Kidney (tissue), 14 donors: Measurements from ENCODE around the gene KCNN1. TPM values are rescaled to one million over a fixed set of nuclear protein-coding genes. Genes with fewer than 3 reads are reported as not detected.

Source experiments
- DNase-seq, 5 donors: peaks; one replicate each; pipeline ENCODE4 v3.0.0-alpha.2; 2013 to 2020
- FAIRE-seq: peaks from 2 replicates; lab custom pipeline; 2012; peaks lifted over from hg19 to GRCh38; lab: Jason Lieb, UNC
- H3K27ac ChIP-seq, 2 donors: one replicate each; pipeline ENCODE4 v1.7.0; 2013; ENCODE audit warnings: low read depth in 2 of 2, low read length in 2 of 2, inconsistent platforms in 1 of 2
- H3K27me3 ChIP-seq: one replicate; pipeline ENCODE4 v1.7.1; 2013; ENCODE audit warnings: low read length, inconsistent platforms; ENCODE audit not compliant: control insufficient read depth, insufficient read depth
- H3K36me3 ChIP-seq, 3 donors: one replicate each; pipeline versions ENCODE4 v1.7.0 to v1.7.1; 2013; ENCODE audit warnings: low read length in 3 of 3, control low read depth in 1 of 3, inconsistent platforms in 1 of 3; ENCODE audit not compliant: insufficient read depth in 3 of 3, control insufficient read depth in 2 of 3
- H3K4me1 ChIP-seq, 3 donors: one replicate each; pipeline versions ENCODE4 v1.7.0 to v1.7.1; 2013; ENCODE audit warnings: low read length in 3 of 3, inconsistent platforms in 1 of 3, low read depth in 1 of 3; ENCODE audit not compliant: control insufficient read depth in 2 of 3, insufficient read depth in 2 of 3
- H3K4me3 ChIP-seq, 3 donors: one replicate each; pipeline versions ENCODE4 v1.7.0 to v1.8.1; 2013; ENCODE audit warnings: low read length in 3 of 3, control low read depth in 1 of 3, inconsistent platforms in 1 of 3
- H3K9ac ChIP-seq, 3 donors: one replicate each; pipeline versions ENCODE4 v1.7.0 to v1.7.1; 2013; ENCODE audit warnings: low read length in 3 of 3, control low read depth in 1 of 3, inconsistent platforms in 1 of 3
- H3K9me3 ChIP-seq, 3 donors: one replicate each; pipeline versions ENCODE4 v1.7.0 to v1.7.1; 2013; ENCODE audit warnings: low read length in 3 of 3, control low read depth in 1 of 3, inconsistent platforms in 1 of 3; ENCODE audit not compliant: control insufficient read depth in 2 of 3, insufficient read depth in 1 of 3
- intact Hi-C: fragments of 100-400 bp; cut with DNase I; formaldehyde crosslinking; loops from one replicate; pipeline ENCODE4 v1.11.1; 2022
- polyA plus RNA-seq: library from polyadenylated mRNA; stranded (reverse); fragments of 350-450 nt; fragmentation: Illumina TruSeq; extraction: RNeasy Lipid Tissue Mini Kit (QIAGEN cat#74804); gene quantifications from one replicate; pipeline ENCODE4 v1.2.3, GENCODE V29; 2014; ENCODE audit warnings: low read depth, low replicate concordance; ENCODE audit not compliant: insufficient read depth
- total RNA-seq: library from RNA; stranded (reverse); fragmentation: NEBNext Ultra II Directional; extraction: Animal tissue kit (Norgen Biotek cat#: 25700); gene quantifications from one replicate; pipeline ENCODE4 v1.2.1, GENCODE V29; 2021
- TF ChIP-seq, protein P1 (sequence below): IDR thresholded peaks from 3 replicates; pipeline ENCODE4 v1.5.1; 2012; ENCODE audit warnings: mild to moderate bottlenecking, moderate library complexity, borderline replicate concordance; ENCODE audit not compliant: insufficient read depth; ENCODE audit errors: extremely low read depth
- donor health status: control.
- donor health status: control.
- donor health status: control.
- donor health status: control.
- donor health status: control.
- donor health status: DM: yes; HTN: yes; CAD: no.
- donor health status: Normal renal cell carcinoma (clear cell type).

Gene KCNN1
- total and polyA plus RNA-seq, 2 donors from 2014 or later = 0.19 to 0.37 TPM

DNA sequence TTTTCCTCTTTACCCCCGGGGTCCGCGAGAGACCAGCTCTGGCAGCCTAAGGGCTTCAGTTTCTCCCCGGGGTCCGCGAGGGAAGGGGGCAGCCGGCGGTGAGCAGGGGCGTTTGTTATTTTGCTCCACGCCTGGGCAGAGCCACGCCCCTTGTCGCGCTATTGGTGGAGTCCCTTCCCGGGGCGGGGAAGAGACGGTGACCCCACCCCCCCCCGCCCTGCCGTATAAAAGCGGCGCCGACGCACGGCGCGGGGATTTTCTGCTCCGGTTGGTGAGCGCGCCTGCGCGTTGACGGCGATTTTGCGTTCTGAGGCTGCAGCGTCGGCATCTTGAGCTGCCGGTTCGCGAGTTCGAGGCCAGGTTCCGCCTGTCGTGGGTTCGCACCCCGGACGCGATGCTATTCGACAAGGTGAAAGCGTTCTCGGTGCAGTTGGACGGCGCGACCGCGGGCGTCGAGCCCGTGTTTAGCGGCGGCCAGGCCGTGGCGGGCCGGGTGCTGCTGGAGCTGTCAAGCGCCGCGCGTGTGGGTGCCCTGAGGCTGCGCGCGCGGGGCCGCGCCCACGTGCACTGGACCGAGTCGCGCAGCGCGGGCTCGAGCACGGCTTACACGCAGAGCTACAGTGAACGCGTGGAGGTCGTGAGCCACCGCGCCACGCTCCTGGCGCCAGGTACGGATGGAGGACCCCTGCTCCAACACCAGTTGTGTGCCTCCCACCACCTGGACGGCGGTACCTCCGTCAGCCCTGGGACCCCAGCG is 41.2 kb downstream of the KCNN1 start, which contains the start of gene ARRDC2:
ARRDC2 (plus strand) TSS at position 254 of the 757 bp plus-strand sequence; CDS start at position 395, 141 bp downstream.
- no peak for FAIRE-seq
- DNase-seq = peak; percentile 95 to 98 (median 97)
- H3K27me3 ChIP-seq = no peaks in the 10 kb centered on the region
- H3K9ac ChIP-seq = peak within 1 kb of the TSS in 2 of 3 donors; percentile 76 to 80
- H3K36me3 ChIP-seq = peaks cover 0 to 4% (median 0%) of the 10 kb centered on the region in 3 donors
- no peaks in the 10 kb centered on the region for H3K9me3 ChIP-seq
- peaks cover 0 to 16% (median 5%) of the 10 kb centered on the region in 3 donors for H3K4me1 ChIP-seq
- H3K27ac ChIP-seq = peak within 1 kb of the TSS; percentile 83 to 85
- H3K4me3 ChIP-seq = peak within 1 kb of the TSS; percentile 42 to 78 (median 69)
- intact Hi-C loops = loop anchor here (5.0 kb wide), 1 partner anchor 49 kb away; no protein-coding TSS in a partner anchor
- TF ChIP-seq, protein P1, sequence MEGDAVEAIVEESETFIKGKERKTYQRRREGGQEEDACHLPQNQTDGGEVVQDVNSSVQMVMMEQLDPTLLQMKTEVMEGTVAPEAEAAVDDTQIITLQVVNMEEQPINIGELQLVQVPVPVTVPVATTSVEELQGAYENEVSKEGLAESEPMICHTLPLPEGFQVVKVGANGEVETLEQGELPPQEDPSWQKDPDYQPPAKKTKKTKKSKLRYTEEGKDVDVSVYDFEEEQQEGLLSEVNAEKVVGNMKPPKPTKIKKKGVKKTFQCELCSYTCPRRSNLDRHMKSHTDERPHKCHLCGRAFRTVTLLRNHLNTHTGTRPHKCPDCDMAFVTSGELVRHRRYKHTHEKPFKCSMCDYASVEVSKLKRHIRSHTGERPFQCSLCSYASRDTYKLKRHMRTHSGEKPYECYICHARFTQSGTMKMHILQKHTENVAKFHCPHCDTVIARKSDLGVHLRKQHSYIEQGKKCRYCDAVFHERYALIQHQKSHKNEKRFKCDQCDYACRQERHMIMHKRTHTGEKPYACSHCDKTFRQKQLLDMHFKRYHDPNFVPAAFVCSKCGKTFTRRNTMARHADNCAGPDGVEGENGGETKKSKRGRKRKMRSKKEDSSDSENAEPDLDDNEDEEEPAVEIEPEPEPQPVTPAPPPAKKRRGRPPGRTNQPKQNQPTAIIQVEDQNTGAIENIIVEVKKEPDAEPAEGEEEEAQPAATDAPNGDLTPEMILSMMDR = no peak

DNA sequence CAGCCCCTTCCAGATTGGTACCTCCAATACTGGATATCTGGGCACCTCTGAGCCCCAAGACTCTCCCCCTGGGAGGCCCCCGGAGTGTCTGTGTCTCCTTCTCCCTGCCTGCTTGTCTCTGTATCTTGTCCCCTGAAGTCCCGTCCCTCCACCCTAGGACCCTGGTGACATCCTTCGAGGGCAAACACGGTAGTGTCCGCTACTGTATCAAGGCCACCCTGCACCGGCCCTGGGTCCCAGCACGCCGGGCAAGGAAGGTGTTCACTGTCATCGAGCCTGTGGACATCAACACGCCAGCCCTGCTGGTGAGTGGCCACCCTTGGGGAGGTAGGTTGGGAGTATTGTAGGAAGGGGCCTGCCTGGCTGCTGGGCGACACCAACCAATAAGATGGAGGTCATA is 41.9 kb downstream of the KCNN1 start:
- peak overlapping the region in 2 of 3 donors; percentile 58 to 60 for H3K4me3 ChIP-seq
- peak overlapping the region in 1 of 3 donors; percentile 59 for H3K9ac ChIP-seq
- no peaks in the 10 kb centered on the region for H3K9me3 ChIP-seq
- H3K4me1 ChIP-seq = peaks cover 0 to 19% (median 5%) of the 10 kb centered on the region in 3 donors
- FAIRE-seq = no peak
- H3K36me3 ChIP-seq = peaks cover 0 to 9% (median 0%) of the 10 kb centered on the region in 3 donors
- intact Hi-C loops = loop anchor here (5.0 kb wide), 1 partner anchor 48 kb away; no protein-coding TSS in a partner anchor
- TF ChIP-seq, protein P1 = no peak
- no peaks in the 10 kb centered on the region for H3K27me3 ChIP-seq
- no peak for DNase-seq
- peak overlapping the region; percentile 47 to 65 for H3K27ac ChIP-seq

DNA sequence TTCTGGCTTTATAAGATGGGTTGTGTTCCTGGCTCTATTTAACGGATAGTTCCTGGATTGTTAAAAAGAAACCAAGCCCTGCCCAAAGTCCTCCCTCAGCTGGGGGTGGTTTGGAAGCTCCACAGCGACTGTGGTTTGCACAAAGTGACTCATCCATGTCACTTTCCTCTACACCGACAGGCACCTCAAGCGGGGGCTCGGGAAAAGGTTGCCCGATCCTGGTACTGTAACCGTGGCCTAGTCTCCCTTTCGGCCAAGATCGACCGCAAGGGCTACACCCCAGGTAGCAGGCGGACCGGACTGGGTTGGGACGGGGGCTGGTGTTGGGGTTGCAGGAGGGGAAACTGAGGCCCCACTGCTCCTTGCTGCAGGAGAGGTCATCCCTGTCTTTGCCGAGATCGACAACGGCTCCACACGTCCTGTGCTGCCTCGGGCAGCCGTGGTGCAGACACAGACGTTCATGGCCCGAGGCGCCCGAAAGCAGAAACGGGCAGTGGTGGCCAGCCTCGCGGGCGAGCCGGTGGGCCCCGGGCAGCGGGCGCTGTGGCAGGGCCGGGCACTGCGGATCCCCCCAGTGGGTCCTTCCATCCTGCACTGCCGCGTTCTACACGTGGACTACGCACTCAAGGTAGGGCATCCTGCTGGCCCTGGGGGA is 42.6 kb downstream of the KCNN1 start:
- Histone ChIP-seq H3K27ac (no peak overlapping the region), H3K9me3 (no peaks in the 10 kb centered on the region), H3K36me3 (peaks cover 0 to 9% (median 0%) of the 10 kb centered on the region in 3 donors), H3K9ac (no peak overlapping the region), H3K4me3 (peak overlapping the region in 2 of 3 donors; percentile 58 to 60), H3K27me3 (no peaks in the 10 kb centered on the region), H3K4me1 (peaks cover 0 to 19% (median 5%) of the 10 kb centered on the region in 3 donors)
- no peak for DNase-seq
- FAIRE-seq = no peak
- intact Hi-C loops = loop anchor here (5.0 kb wide), 1 partner anchor 48 kb away; no protein-coding TSS in a partner anchor
- TF ChIP-seq, protein P1 = no peak
